ENCODE data around the gene PGLYRP3.
"Not testable (repeated sequence)": the region's sequence is repeated elsewhere in the genome, so short reads cannot be mapped to it uniquely, and the experiment has no call there.

PGLYRP3 gene

DNA sequence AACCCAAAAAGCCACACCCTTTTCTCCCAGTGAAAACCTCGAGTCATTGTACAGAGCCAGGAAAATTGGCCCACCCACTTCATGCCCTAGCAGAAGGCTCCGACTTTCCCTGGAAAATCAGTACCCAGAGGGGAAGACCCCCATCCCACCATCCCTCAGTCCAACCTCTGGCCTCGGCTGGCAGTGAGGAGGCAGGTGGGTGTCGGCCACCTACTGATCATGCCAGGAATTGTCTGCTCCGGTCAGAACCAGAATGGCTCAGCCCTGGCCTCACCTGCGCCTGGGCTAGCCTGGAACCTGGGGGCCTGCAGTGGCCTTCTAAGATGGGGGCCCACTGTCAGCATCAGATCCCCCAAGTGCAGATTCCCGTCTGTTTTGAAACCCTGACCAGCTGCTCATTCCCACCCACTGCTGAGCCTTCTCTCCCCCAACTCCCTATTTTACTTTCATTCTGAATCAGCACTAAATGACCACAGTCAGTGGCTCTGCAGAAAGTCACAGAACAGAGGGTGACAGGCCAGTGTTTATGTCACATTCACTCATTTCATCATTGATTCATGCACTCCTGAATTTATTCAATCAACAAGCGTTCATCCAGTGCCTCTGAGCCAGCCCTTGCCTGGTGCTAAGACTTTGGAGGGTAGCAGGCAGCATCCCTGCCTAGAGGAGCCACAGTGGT is 41.9 kb upstream of the PGLYRP3 start:
- H3K27me3 ChIP-seq (ENCODE audit: insufficient read depth, low read length): peaks cover 8% of the 10 kb centered on the region
- no peaks in the 10 kb centered on the region for H3K4me1 ChIP-seq (ENCODE audit: insufficient read depth, low read length)
- no peak overlapping the region for H2AFZ ChIP-seq (ENCODE audit: low read depth, low read length)

DNA sequence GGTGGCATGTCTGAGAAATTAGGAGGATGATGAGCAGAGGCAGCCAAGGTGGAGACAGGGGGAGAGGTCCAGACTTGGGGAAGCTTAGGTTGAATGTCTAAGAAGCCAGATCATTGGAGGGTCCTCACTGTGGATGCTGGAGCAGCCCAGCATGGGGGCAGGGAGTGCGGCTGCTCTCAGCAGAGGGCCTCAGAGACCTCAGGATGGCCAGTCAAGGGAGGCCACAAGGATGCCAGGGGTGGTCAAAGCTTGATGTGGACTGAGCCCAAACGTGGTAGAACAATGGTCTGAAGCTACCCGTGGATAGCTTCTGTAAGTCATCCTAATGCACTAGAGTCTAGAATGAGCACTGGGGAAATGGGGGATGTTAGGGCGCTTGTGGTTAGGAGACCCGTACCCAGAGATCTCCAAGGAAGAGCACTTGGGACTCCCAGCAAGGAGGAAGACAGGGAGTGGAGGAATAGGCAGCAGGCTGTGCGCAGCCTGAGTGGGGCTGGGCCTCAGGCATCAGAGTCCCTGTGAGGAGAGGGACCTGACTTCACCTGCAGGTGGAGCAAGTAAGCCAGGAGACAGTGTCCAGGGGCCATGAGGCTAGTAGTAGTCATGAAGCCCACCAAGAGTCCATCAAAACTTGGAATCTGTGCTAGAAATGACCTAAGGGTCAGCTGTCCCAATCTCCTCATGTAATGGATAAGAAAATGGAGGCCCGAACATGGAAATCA is 40.6 kb upstream of the PGLYRP3 start:
- H3K9me3 ChIP-seq (ENCODE audit: low read length): no peaks in the 10 kb centered on the region
- H3K27me3 ChIP-seq (ENCODE audit: insufficient read depth, low read length): peaks cover 10% of the 10 kb centered on the region
- no peak overlapping the region for H2AFZ ChIP-seq (ENCODE audit: low read depth, low read length)
- H3K4me3 ChIP-seq (ENCODE audit: low read length): no peak overlapping the region
- no peaks in the 10 kb centered on the region for H3K4me1 ChIP-seq (ENCODE audit: insufficient read depth, low read length)
- no peaks in the 10 kb centered on the region for H3K36me3 ChIP-seq (ENCODE audit: insufficient read depth, low read length)

More for the DNA sequence above, 41.9 kb upstream of the PGLYRP3 start:
- Histone ChIP-seq H3K36me3 (ENCODE audit: insufficient read depth, low read length) (no peaks in the 10 kb centered on the region), H3K4me3 (ENCODE audit: low read length) (no peak overlapping the region), H3K9me3 (ENCODE audit: low read length) (no peaks in the 10 kb centered on the region)

DNA sequence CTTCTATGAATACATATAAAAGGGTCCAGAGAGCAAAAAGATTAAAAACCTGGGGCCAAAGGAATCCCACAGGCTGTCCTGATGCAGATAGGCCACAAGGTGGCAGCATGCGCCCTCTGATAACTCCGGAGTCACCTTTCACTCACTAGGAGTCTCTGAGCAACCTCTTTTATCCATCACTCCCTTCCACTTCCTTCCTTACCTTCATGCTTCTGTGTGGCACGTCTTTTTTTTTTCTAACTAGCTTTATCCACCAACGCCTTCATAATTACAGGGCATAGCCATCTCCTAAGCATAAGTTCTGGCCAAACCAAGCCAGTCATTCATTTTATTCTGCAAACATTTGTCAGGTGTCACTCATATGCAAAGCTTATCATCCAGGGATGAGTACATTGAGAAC is 39.8 kb upstream of the PGLYRP3 start:
- Histone ChIP-seq H3K36me3 (ENCODE audit: insufficient read depth, low read length) (no peaks in the 10 kb centered on the region), H2AFZ (ENCODE audit: low read depth, low read length) (no peak overlapping the region), H3K9me3 (ENCODE audit: low read length) (no peaks in the 10 kb centered on the region), H3K4me3 (ENCODE audit: low read length) (no peak overlapping the region), H3K4me1 (ENCODE audit: insufficient read depth, low read length) (no peaks in the 10 kb centered on the region), H3K27me3 (ENCODE audit: insufficient read depth, low read length) (peaks cover 7% of the 10 kb centered on the region)

DNA sequence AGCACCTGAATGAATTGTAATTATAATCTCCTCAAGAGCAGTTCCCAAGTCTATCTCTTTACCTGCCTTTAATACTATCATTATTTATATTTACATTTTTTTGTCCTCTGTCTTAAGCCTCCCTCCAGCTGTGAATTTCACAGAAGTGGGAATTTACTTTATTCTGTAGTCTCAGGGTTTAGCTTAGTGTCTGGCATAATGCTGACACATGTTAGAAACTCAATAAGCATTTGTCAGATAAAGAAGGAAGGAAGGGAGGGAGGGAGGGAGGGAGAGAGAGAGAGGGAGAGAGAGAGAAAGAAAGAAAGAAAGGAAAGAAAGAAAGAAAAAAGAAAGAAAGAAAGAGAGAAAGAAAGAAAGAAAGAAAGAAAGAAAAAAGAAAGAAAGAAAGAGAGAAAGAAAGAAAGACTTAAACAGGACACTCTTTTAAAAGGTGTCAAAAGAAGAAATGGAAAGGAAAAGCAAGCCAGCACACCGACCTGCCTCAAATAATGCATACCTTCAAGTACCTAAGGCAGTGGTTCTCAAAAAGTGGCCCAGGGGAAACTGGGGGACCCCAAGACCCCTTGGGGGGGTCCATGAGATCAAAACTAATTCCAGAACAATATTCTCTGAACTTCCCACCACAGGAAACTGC is 37.7 kb upstream of the PGLYRP3 start:
- H3K4me3 ChIP-seq (ENCODE audit: low read length): no peak overlapping the region
- no peaks in the 10 kb centered on the region for H3K9me3 ChIP-seq (ENCODE audit: low read length)
- H3K4me1 ChIP-seq (ENCODE audit: insufficient read depth, low read length): no peaks in the 10 kb centered on the region
- H2AFZ ChIP-seq (ENCODE audit: low read depth, low read length): no peak overlapping the region
- H3K36me3 ChIP-seq (ENCODE audit: insufficient read depth, low read length): no peaks in the 10 kb centered on the region
- peaks cover 4% of the 10 kb centered on the region for H3K27me3 ChIP-seq (ENCODE audit: insufficient read depth, low read length)

DNA sequence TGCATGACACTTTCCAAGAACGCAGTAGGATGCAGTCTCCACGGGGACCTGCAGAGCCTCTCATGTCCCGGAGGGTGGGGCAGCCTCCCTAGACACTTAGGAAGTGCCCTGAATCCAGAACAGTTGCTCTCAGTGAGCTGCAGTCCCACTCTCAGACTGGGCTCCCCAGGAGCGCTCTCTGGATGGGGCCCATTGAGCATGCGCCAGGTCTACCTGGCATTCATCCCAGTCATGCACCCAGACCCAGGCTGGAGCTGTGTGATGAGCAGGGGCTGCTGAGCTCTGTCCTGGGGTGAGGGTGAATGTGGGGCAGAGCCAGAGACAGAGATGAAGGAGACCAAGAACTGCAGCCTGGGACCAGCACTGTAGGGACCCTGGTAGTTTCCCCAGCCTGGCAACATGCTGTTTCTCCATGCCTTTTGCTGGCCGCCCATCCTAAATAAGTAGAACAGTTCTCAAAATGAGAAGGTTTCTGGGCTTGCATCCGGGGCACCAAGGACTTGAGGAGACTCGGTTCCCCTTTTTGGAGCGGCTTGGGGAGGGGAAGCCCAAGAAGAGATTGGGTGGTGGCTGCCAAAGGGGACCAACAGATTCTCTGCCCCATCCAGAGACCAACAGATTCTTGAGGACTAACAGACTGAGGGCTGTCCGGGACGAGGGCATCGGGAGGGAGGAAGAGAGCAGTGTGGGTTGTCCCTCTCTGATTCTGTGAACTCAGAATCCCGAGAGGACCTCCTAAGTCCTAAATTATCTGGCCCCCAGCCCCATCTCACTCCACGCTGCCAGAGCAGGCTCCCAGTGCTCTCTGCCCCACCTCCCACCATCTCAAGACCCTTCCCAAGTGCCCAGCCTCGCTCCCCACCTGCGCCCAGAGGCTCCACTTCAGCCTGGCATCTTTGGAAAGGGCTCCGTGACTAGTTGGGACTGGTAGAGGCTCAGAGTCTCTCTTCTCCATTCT is 36.9 kb upstream of the PGLYRP3 start:
- H2AFZ ChIP-seq (ENCODE audit: low read depth, low read length): no peak overlapping the region
- H3K9me3 ChIP-seq (ENCODE audit: low read length): no peaks in the 10 kb centered on the region
- peaks cover 4% of the 10 kb centered on the region for H3K27me3 ChIP-seq (ENCODE audit: insufficient read depth, low read length)
- no peak overlapping the region for H3K4me3 ChIP-seq (ENCODE audit: low read length)
- no peaks in the 10 kb centered on the region for H3K36me3 ChIP-seq (ENCODE audit: insufficient read depth, low read length)
- H3K4me1 ChIP-seq (ENCODE audit: insufficient read depth, low read length): no peaks in the 10 kb centered on the region

DNA sequence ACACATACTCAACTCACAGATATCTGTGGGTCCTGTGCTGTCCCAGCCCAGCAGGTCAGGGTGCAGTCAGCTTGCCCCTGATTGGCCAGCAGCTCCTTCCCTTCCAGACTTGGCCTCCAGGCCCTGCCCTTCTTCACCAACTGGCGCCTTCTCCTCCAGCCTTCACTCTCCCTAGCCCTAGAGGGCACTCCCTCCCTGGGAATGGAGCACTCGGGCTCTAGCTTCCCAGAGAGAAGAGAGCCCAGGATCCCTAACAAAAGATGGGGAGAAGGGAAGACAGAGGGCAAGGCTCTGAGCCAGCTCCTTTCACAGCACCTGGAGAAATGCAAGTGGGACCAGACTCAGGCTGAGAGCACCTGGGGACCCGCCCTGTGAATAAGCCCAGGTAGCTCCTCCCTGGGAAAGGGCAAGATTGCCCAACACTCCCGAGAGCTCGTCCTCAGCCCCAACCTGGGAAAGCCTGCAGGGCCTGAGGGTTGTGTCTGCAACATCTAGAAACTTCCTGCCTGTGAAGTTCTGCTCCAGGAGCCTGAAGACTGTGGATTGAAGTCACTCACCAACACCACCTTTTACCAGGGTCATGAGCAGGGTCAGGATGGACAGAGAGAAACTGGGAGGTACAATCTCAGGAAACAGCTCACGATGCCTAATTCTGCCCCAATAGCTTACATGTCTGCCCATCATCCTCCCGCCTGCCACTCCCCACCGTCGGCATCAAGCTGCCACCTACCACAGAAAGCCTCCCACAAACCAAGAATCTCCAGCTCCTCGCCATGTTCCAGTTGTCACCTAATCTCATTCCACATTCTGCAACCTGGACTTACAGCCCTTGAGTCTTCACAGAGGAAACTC is 36.0 kb upstream of the PGLYRP3 start, which contains the start of gene PGLYRP4:
Gene PGLYRP4 (minus strand): TSS at position 331 of the 852 bp plus-strand sequence. CDS start 909 bp downstream, outside the sequence.
- Histone ChIP-seq H3K27me3 (ENCODE audit: insufficient read depth, low read length) (peaks cover 7% of the 10 kb centered on the region), H3K9me3 (ENCODE audit: low read length) (no peaks in the 10 kb centered on the region), H3K4me3 (ENCODE audit: low read length) (no peak within 1 kb of the TSS), H3K4me1 (ENCODE audit: insufficient read depth, low read length) (no peaks in the 10 kb centered on the region), H3K36me3 (ENCODE audit: insufficient read depth, low read length) (no peaks in the 10 kb centered on the region), H2AFZ (ENCODE audit: low read depth, low read length) (no peak within 1 kb of the TSS)

DNA sequence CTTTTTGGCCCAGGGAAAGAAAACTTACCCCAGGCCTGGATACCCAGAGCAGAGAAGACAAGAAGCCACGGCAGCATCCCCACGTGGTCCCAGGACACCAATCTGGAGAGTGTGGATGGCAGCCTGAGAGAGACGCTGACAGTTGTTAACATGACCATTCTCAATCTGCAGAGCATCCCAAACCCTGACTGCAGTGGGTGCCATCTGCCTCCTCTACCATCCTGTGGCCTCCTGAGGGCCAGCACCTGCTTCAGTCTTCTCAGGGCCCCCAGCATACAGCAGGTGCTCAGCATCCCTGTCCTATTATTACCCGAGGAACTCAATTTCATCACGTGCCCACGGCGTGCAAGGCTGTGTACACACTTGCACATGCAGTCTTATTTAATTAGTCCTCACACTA is 35.1 kb upstream of the PGLYRP3 start:
- peaks cover 7% of the 10 kb centered on the region for H3K27me3 ChIP-seq (ENCODE audit: insufficient read depth, low read length)

DNA sequence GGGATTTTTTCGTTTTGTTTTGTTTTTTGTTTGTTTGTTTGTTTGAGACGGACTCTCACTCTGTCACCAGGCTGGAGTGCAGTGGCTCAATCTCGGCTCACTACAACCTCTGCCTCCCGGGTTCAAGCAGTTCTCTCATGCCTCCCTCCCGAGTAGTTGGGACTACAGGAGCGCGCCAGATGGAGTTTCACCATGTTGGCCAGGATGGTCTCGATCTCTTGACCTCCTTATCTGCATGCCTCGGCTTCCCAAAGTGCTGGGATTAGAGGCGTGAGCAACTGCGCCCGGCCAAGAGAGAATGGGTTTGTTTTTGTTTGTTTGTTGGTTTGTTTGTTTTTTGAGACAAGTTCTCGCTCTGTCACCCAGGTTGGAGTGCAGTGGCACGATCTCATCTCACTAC is 34.3 kb upstream of the PGLYRP3 start:
- not testable (repeated sequence) for H3K9me3 ChIP-seq (ENCODE audit: low read length); H3K4me3 ChIP-seq (ENCODE audit: low read length); H3K36me3 ChIP-seq (ENCODE audit: insufficient read depth, low read length); H3K27me3 ChIP-seq (ENCODE audit: insufficient read depth, low read length); H2AFZ ChIP-seq (ENCODE audit: low read depth, low read length); H3K4me1 ChIP-seq (ENCODE audit: insufficient read depth, low read length)

More for the DNA sequence above, 35.1 kb upstream of the PGLYRP3 start:
- Histone ChIP-seq H3K4me3 (ENCODE audit: low read length) (no peak overlapping the region), H3K36me3 (ENCODE audit: insufficient read depth, low read length) (no peaks in the 10 kb centered on the region), H2AFZ (ENCODE audit: low read depth, low read length) (no peak overlapping the region), H3K9me3 (ENCODE audit: low read length) (no peaks in the 10 kb centered on the region), H3K4me1 (ENCODE audit: insufficient read depth, low read length) (no peaks in the 10 kb centered on the region)

DNA sequence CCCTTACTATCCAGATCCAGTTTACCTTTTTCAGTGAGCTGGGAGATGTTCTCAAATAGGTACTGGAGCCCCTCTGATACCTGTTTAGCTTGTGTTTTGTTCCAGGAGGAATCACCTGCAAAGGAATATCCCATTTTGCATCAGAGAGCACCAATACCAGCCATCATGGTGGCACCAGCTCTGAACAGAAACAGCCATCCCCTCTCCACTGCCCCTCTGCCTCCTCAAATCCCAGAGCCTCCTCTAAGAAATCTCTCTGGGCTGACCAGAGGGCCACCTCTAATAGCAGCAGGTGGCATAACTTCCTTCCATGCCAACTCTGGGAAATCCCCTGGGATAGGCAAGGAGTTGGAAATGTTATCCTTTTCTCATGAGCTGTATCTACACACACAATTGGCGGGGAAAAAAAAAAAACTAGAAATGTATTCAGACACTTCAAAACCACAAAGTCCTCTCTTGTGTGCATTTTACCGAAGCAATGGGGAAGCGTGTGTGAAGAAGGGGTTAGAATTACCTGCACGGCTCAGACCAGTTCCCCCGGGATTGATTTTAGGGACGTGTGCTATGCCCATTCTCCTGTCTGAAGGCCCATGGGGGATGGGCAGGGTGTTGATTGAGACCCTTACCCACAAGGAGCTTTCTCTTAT is 33.4 kb upstream of the PGLYRP3 start:
- H3K36me3 ChIP-seq (ENCODE audit: insufficient read depth, low read length): no peaks in the 10 kb centered on the region
- H3K27me3 ChIP-seq (ENCODE audit: insufficient read depth, low read length): peaks cover 7% of the 10 kb centered on the region
- no peak overlapping the region for H3K4me3 ChIP-seq (ENCODE audit: low read length)
- no peak overlapping the region for H2AFZ ChIP-seq (ENCODE audit: low read depth, low read length)
- H3K9me3 ChIP-seq (ENCODE audit: low read length): no peaks in the 10 kb centered on the region
- H3K4me1 ChIP-seq (ENCODE audit: insufficient read depth, low read length): no peaks in the 10 kb centered on the region

DNA sequence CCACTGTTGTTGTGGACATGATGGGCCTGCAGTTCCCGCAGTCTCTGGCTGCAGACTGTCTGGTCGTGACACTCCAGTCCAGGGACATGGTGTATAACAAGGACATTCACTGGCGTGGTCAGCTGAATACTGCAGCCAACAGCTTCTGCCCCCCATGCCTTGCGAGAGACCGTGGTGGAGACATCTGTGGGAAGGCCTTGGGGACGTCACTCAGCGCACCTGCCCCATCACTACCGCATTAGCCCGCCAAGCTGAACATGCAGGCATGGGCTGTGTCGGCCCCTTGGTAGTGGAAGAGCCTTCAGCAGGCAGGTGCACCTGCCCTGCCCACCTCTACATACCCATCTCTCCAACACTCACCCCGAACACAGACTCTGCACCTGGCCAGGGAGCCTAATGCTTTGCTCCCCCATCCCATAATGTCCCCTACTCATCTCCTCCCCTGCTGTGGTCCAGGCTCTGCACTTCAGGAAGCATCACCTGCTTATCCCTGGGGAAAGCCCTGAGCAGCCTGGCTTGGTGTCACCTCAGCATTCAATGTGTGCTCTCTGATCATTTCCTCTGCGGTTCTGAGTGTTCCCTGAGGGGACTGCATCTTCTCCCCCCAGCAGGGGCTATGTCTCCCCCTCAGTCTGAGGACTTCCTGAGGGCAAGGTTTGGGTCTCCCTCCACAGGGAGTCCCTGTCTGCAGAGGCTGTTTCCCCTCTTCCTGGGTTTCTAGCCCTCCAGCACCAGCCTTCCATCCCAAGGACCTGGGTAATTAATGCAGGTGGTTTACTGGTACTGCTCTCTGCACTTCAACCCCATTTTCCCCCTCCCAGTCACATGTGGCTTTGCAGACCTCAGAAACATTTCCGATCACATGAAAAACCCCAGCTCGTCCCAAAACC is 32.7 kb upstream of the PGLYRP3 start:
- peaks cover 7% of the 10 kb centered on the region for H3K27me3 ChIP-seq (ENCODE audit: insufficient read depth, low read length)

DNA sequence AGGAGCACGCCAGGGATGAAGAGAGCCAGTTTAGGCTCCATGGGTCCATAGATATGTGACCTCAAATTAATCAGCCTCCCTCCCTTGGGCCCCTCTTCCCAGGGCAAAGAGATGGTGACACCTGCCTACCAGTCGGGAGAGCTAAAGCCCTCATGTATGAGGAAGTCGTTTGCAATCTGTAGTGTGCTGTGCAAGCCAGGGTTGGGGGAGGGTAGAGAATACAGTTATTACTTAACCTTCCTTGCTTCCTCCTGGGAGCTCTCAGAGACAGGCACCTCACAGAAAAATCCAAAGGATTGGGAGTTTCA is 31.9 kb upstream of the PGLYRP3 start:
- Histone ChIP-seq H3K9me3 (ENCODE audit: low read length) (no peaks in the 10 kb centered on the region), H3K36me3 (ENCODE audit: insufficient read depth, low read length) (no peaks in the 10 kb centered on the region), H2AFZ (ENCODE audit: low read depth, low read length) (no peak overlapping the region), H3K4me1 (ENCODE audit: insufficient read depth, low read length) (no peaks in the 10 kb centered on the region), H3K27me3 (ENCODE audit: insufficient read depth, low read length) (peaks cover 7% of the 10 kb centered on the region), H3K4me3 (ENCODE audit: low read length) (no peak overlapping the region)

More for the DNA sequence above, 32.7 kb upstream of the PGLYRP3 start:
- Histone ChIP-seq H3K9me3 (ENCODE audit: low read length) (no peaks in the 10 kb centered on the region), H3K4me3 (ENCODE audit: low read length) (no peak overlapping the region), H3K4me1 (ENCODE audit: insufficient read depth, low read length) (no peaks in the 10 kb centered on the region), H3K36me3 (ENCODE audit: insufficient read depth, low read length) (no peaks in the 10 kb centered on the region), H2AFZ (ENCODE audit: low read depth, low read length) (no peak overlapping the region)
